IPS-20b (cell line): ENCODE measurements around the gene HSPA1L.
"Not testable (repeated sequence)": the region's sequence is repeated elsewhere in the genome, so short reads cannot be mapped to it uniquely, and the experiment has no call there.

ENCODE experiments used
- H3K27ac ChIP-seq: one replicate; pipeline ENCODE4 v1.5.1; 2013; ENCODE audit warnings: low read length
- H3K27me3 ChIP-seq: 2 replicates; pipeline ENCODE4 v1.6.1; 2013; ENCODE audit warnings: mild to moderate bottlenecking, low read length, inconsistent platforms; ENCODE audit not compliant: insufficient read depth
- H3K36me3 ChIP-seq: 2 replicates; pipeline ENCODE4 v1.6.1; 2013; ENCODE audit warnings: low read depth, mild to moderate bottlenecking, inconsistent platforms, low read length, moderate library complexity; ENCODE audit not compliant: insufficient read depth
- H3K4me1 ChIP-seq: 2 replicates; pipeline ENCODE4 v1.6.1; 2013; ENCODE audit warnings: mild to moderate bottlenecking, control low read depth, inconsistent platforms, low read length, moderate library complexity; ENCODE audit not compliant: insufficient read depth
- H3K4me3 ChIP-seq: 2 replicates; pipeline ENCODE4 v1.5.1; 2013; ENCODE audit warnings: mild to moderate bottlenecking, low read length, inconsistent platforms
- H3K9ac ChIP-seq: 2 replicates; pipeline ENCODE4 v1.6.1; 2013; ENCODE audit warnings: low read depth, mild to moderate bottlenecking, inconsistent platforms, low read length, moderate library complexity
- H3K9me3 ChIP-seq: 2 replicates; pipeline ENCODE4 v1.6.1; 2013; ENCODE audit warnings: mild to moderate bottlenecking, low read depth, low read length, inconsistent platforms; ENCODE audit not compliant: insufficient read depth

Gene HSPA1L

DNA sequence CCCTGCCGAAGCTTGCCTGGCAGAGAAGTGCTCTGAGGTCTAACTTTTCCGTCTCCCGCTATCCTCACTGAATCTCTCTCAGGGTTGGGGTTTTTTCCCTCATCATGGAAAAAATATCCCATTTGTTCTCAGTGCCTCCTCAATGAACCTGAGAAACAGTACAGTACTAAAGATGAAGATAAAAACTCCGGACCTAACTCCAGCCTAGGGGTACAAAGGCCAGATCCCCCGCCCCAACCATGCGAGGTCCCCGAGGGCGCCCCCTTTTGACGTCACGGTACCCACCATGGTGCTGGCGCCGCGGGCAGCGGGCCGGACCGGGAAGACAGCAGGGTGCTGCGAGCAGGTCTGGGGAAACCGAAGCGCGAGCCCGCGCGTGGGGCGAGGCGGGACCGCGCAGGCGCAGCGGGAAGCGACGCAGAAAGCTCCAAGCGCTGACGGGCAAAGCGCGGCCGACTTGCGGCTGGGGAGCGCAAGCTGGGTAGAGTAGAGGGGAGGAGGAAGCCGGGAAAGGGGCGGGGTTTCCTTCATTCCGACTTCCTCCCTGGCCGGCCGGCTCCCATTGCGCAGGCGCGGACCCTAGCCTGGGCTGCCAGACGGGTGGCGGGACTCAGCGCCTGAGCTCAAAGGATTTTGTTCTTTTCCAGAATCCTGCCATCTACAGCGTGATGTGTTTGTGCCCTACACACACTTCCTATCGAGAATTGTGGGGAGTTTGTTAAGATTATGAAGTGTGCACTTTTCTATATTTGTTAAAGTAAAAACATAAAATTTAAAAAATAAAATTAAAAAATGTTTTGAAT lies 8.4 kb downstream of the HSPA1L start, which contains the start of gene LSM2:
LSM2 (minus strand) TSS at position 497 of the 803 bp plus-strand sequence; CDS start at position 288, 209 bp downstream.
- Histone ChIP-seq H3K27ac (peak within 1 kb of the TSS; percentile 85), H3K9ac (peak within 1 kb of the TSS; percentile 98), H3K9me3 (no peaks in the 10 kb centered on the region), H3K27me3 (no peaks in the 10 kb centered on the region), H3K4me3 (peak within 1 kb of the TSS; percentile 96), H3K4me1 (peaks cover 5% of the 10 kb centered on the region), H3K36me3 (peaks cover 15% of the 10 kb centered on the region; the same call in 1 of the 2 replicates)

DNA sequence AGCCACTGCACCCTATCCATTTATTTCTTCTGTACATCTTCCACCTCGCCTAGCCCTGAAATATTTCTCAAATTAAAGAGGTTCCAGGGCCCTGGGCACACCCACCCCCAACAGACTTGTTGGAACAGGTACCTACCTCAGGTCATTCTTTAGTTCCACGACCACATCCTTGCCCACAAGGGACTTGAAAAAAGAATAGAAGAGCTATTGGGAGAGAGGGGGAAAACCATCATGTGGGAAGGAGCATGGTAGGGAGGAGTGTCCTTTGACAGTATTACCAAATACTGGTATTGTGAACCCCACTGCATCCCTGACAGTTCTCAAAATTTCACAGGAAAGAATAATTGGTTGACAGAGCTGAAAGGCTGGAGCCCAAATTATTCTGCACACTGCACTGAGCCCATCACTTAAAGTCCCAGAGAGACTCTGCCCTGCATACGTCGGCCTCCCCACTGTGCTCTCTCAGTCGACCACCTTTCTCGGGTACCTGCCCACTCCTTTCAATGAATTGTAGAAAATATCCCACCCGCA lies 9.1 kb downstream of the HSPA1L start:
- H3K9ac ChIP-seq: peak overlapping the region; percentile 98
- peak overlapping the region; percentile 96 for H3K4me3 ChIP-seq
- peaks cover 5% of the 10 kb centered on the region for H3K4me1 ChIP-seq
- H3K27me3 ChIP-seq: no peaks in the 10 kb centered on the region
- H3K9me3 ChIP-seq: no peaks in the 10 kb centered on the region
- peak overlapping the region; percentile 85 for H3K27ac ChIP-seq
- peaks cover 21% of the 10 kb centered on the region; the same call in 1 of the 2 replicates for H3K36me3 ChIP-seq

DNA sequence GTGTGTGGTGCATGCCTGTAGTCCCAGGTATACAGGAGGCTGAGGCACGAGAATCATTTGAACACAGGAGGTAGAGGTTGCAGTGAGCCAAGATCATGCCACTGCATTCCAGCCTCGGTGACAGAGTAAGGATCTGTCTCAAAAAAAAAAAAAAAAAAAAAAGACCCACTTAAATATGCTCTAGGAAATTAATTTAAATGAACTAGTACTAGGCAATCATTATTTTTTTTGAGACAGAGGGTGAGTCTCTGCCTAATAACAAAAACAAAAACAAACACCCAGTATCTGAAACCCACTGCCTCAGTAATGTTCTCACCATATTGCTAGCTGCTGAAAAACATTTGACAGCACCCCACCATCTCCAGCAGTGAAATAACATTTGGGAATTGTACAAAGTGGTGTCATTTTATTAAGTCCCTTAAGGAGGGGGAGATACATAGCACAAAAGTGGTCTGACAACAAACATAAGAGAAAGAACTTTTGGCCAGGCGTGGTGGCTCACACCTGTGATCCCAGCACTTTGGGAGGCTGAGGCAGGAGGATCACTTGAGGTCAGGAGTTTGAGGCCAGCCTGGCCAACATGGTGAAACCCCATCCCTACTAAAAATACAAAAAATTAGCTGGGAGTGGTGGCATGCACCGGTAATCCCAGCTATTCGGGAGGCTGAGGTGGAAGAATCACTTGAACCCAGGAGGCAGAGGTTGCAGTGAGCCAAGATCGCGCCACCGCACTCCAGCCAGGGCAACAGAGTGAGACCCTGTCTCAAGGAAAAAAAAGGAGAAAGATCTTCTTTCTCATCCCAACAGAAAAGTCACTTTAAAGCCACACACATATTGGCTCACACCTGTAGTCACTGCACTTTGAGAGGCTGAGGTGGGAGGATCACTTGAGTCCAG lies 13.8 kb downstream of the HSPA1L start:
- H3K27ac ChIP-seq, H3K4me3 ChIP-seq, H3K9me3 ChIP-seq, H3K4me1 ChIP-seq, H3K9ac ChIP-seq, H3K27me3 ChIP-seq: not testable (repeated sequence)
- peaks cover 52% of the 10 kb centered on the region; the same call in 1 of the 2 replicates for H3K36me3 ChIP-seq

DNA sequence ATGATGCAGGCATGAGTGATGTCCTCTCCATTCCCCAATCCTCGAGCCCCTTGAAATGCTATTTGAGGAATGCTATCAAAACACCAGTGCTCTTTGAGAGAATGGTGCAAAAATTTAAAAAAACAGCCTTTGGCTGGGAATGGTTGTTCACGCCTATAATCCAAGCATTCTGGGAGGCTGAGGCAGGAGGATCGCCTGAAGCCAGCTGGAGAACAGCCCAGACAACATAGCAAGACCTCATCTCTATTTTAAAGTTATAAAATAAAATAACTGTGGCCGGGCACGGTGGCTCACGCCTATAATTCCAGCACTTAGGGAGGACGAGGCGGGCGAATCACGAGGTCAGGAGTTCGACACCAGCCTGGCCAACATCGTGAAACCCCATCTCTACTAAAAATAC lies 15.3 kb downstream of the HSPA1L start:
- Histone ChIP-seq H3K27me3 (no peaks in the 10 kb centered on the region), H3K9me3 (no peaks in the 10 kb centered on the region), H3K4me3 (no peak overlapping the region), H3K4me1 (no peaks in the 10 kb centered on the region), H3K9ac (no peak overlapping the region), H3K27ac (no peak overlapping the region), H3K36me3 (peaks cover 52% of the 10 kb centered on the region; the same call in 1 of the 2 replicates)

DNA sequence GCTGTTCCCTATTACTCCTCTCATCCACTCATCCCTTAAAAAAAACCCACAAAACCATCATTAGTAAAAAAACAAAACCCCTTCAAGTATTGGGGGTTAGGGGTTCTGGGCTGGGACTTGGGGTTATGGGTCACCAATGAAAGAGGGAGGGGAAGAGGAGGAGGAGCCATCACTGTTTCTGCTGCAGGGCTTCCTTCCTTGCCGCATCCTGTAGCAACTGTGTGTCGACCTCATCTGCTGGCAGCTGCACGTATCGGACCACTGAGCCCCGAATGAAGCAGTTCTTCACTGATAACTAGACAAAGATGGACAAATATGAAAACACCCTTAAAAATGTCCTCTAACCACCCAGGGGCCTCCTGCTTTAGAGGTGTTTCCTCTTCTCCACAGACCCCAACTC lies 17.5 kb downstream of the HSPA1L start:
- peaks cover 44% of the 10 kb centered on the region for H3K36me3 ChIP-seq
- no peaks in the 10 kb centered on the region for H3K27me3 ChIP-seq
- no peak overlapping the region for H3K4me3 ChIP-seq
- no peak overlapping the region for H3K27ac ChIP-seq
- H3K9me3 ChIP-seq: no peaks in the 10 kb centered on the region
- no peaks in the 10 kb centered on the region for H3K4me1 ChIP-seq
- no peak overlapping the region for H3K9ac ChIP-seq

DNA sequence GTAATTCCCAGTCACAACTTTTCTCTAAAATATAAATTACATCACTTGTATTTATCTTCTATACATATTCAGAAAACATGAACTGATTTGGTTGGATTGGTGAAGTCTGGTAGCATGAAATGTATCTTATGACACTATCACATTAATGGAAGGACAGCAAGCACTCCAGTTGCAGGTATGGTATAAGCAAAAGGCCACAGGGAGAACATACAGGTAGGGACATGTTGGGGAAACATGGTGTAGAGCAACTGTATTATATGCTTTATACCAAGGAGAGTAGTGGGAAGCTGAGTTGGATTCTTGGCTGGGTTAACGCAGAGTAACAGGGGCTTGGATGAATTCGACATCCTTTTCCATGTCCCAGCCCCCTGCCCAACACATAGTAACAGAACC lies 18.1 kb downstream of the HSPA1L start:
- Histone ChIP-seq H3K9me3 (no peaks in the 10 kb centered on the region), H3K4me1 (no peaks in the 10 kb centered on the region), H3K4me3 (no peak overlapping the region), H3K27me3 (no peaks in the 10 kb centered on the region), H3K36me3 (peaks cover 48% of the 10 kb centered on the region), H3K27ac (no peak overlapping the region), H3K9ac (no peak overlapping the region)

DNA sequence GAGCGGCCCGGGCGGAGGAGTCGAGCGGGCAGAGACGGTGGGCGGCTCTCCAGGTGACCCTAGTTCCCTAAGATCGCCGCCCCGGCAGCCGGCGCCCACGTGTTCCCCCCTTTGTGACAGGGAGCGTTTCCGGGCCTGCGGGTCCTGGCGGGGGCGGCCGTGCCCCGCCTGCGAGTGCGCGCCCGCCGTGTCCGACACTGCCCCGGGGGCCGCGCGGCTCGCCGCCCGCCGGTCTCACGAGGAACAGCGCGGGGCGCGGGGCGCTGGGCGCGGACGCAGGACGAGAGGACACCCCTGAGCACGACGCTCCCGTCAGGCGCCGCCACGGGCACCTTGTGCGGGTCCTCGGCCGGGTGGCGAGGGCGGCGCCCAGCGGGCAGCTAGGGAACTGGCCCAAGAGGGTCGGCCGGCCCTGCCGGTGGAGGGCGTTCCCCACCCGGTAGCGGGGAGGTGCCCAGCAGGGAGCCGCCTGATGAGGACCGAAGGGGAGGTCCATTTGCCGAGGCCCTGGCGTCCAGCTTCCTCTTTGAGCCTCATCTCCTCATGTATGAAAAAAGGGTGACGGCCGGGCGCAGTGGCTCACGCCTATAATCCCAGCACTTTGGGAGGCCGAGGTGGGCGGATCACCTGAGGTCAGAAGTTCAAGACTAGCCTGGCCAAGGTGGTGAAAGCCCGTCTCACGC lies 19.3 kb downstream of the HSPA1L start, which contains the start of gene VARS1:
VARS1 (minus strand) TSS at position 137 of the 683 bp plus-strand sequence. CDS start 535 bp downstream, outside the sequence.
- H3K9ac ChIP-seq: peak within 1 kb of the TSS; percentile 99
- peak within 1 kb of the TSS; percentile 96 for H3K4me3 ChIP-seq
- peak within 1 kb of the TSS; percentile 87 for H3K27ac ChIP-seq
- H3K9me3 ChIP-seq: no peaks in the 10 kb centered on the region
- no peaks in the 10 kb centered on the region for H3K27me3 ChIP-seq
- no peaks in the 10 kb centered on the region for H3K4me1 ChIP-seq
- peaks cover 50% of the 10 kb centered on the region for H3K36me3 ChIP-seq

DNA sequence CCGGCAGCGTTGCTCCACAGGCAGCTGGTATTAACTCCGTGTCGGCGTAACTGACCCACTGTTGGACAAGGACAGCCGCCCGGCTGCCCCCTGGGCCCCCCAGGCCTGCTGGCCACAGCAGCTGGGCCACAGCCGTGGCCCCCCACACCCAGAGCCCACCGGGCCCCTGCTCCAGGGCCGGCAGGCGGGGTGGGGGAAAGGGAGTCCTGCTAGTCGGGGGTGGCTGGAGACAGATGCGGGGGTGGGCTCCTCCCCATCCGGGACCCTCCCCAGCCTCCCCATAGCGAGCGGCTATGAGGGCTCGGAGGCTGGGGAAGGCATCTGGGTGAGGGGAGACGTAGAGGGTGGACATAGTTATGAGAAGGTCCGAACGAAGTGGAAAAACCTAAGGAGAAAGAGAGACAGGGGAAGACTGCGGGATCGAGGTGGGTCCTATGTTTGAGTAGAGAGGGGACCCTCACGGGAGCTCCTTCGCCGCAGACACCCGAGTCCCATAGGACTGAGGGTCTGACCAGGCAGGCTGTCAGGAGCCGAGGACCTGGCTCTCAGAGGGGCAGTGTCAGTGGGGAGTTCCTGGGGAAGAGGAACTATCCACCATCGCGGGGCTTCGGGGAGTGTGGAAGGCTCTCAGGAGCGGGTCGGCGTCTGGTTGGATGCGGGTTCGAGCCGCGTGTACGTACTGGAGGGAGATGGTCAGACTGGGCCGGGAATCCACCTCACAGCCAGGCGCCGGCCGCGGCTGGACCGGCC lies 20.0 kb downstream of the HSPA1L start:
- H3K4me1 ChIP-seq: no peaks in the 10 kb centered on the region
- peaks cover 57% of the 10 kb centered on the region for H3K36me3 ChIP-seq
- H3K9ac ChIP-seq: peak overlapping the region; percentile 99
- no peaks in the 10 kb centered on the region for H3K9me3 ChIP-seq
- H3K4me3 ChIP-seq: peak overlapping the region; percentile 96
- peak overlapping the region; percentile 87 for H3K27ac ChIP-seq
- no peaks in the 10 kb centered on the region for H3K27me3 ChIP-seq

DNA sequence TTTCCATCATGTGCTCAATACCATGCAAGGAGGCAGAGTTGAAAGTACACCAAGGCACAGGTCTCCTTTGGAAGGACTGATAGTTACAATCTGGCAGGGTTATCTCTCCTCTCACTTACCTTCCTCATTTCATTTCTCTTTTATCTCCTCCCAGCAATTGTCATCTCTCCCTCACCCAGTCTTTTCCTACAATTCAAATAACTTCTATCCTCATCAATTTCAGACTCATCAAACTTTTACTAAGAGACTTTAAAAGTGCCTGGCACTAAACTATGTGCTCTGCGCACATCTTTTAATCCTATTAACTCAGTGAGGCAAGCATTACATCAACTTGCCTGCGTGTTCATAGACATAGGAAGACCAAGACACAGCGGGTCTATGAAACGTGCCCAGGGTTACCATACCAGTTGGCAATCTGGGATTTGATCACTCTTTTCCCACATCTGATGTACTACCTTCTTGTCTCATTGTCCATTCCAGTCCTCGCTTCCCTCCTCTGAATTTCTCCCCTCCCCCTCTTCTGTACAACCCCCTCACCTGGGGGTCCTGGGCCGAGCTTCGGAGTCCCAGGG lies 20.7 kb downstream of the HSPA1L start:
- Histone ChIP-seq H3K27ac (no peak overlapping the region), H3K27me3 (no peaks in the 10 kb centered on the region), H3K4me1 (no peaks in the 10 kb centered on the region), H3K9me3 (no peaks in the 10 kb centered on the region), H3K4me3 (peak overlapping the region; percentile 96), H3K9ac (peak overlapping the region; percentile 99), H3K36me3 (peaks cover 57% of the 10 kb centered on the region)

DNA sequence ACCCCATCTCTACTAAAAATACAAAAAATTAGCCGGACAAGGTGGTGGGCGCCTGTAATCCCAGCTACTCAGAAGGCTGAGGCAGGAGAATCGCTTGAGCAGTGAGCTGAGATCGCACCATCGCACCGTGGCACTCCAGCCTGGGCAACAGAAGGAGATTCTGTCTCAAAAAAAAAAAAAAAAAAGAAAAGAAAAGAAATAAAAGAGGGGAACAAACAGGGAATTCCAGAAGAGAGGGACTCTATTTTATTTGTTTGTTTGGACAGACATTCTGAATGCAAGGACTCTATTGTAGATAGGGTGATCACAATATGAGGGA lies 21.2 kb downstream of the HSPA1L start:
- peaks cover 59% of the 10 kb centered on the region for H3K36me3 ChIP-seq
- H3K4me3 ChIP-seq: peak overlapping the region; percentile 96
- H3K27me3 ChIP-seq, H3K9me3 ChIP-seq, H3K4me1 ChIP-seq, H3K27ac ChIP-seq: not testable (repeated sequence)
- peak overlapping the region; percentile 99; the same call in 1 of the 2 replicates for H3K9ac ChIP-seq
